VCaP (cell line): ENCODE results near the gene KIF18A.
A peak's percentile ranks its signal among the peaks of the same experiment; 100 is the strongest.

Experiments used
- H3K27ac ChIP-seq: fragments of 450-650 bp; 2 replicates; pipeline ENCODE4 v1.5.1; 2017
- CTCF ChIP-seq: fragments of 450-650 bp; conservative IDR thresholded peaks from 2 replicates; pipeline ENCODE4 v1.5.1; 2017; ENCODE audit warnings: mild to moderate bottlenecking, moderate library complexity

The KIF18A gene

GRCh38 chr11:28058333-28058732 lies 49.6 kb downstream of the KIF18A start:
- H3K27ac ChIP-seq: no peak overlapping the region

GRCh38 chr11:28054821-28055220 lies 53.1 kb downstream of the KIF18A start:
- H3K27ac ChIP-seq: no peak overlapping the region
- TF ChIP-seq CTCF: no peak

More at GRCh38 chr11:28058333-28058732, 49.6 kb downstream of the KIF18A start:
- TF ChIP-seq CTCF: no peak

GRCh38 chr11:28049338-28050216 lies 58.4 kb downstream of the KIF18A start:
- no peak for TF ChIP-seq CTCF
- H3K27ac ChIP-seq: no peak overlapping the region

- no peak for TF ChIP-seq CTCF
- no peak overlapping the region for H3K27ac ChIP-seq
Measured at GRCh38 chr11:28048812-28049211, 59.1 kb downstream of the KIF18A start.

- peak overlapping the region; percentile 33 for H3K27ac ChIP-seq
- TF ChIP-seq CTCF: no peak
Measured at GRCh38 chr11:28043930-28044709, 63.8 kb downstream of the KIF18A start.

GRCh38 chr11:28040384-28040783 lies 67.6 kb downstream of the KIF18A start:
- no peak overlapping the region for H3K27ac ChIP-seq
- no peak for TF ChIP-seq CTCF

- TF ChIP-seq CTCF: no peak
- H3K27ac ChIP-seq: no peak overlapping the region
Measured at GRCh38 chr11:28038775-28039174, 69.2 kb downstream of the KIF18A start.
